Stomach smooth muscle (tissue), 2 donors: ENCODE measurements around the gene SLC13A3.

ENCODE experiments used
- H3K27ac ChIP-seq: one replicate; pipeline ENCODE4 v1.7.0; 2013; ENCODE audit warnings: mild to moderate bottlenecking, low read length, inconsistent platforms
- H3K27me3 ChIP-seq, 2 donors: one replicate each; pipeline ENCODE4 v1.7.0; 2013; ENCODE audit warnings: low read length in 2 of 2; ENCODE audit not compliant: insufficient read depth in 2 of 2, control insufficient read depth in 1 of 2
- H3K36me3 ChIP-seq, 2 donors: one replicate each; pipeline ENCODE4 v1.7.0; 2013; ENCODE audit warnings: low read length in 2 of 2; ENCODE audit not compliant: control insufficient read depth in 2 of 2, insufficient read depth in 2 of 2
- H3K4me1 ChIP-seq: one replicate; pipeline ENCODE4 v1.7.0; 2013; ENCODE audit warnings: low read length; ENCODE audit not compliant: control insufficient read depth, insufficient read depth
- H3K4me3 ChIP-seq, 2 donors: one replicate each; pipeline ENCODE4 v1.7.0; 2013; ENCODE audit warnings: low read length in 2 of 2
- H3K9ac ChIP-seq, 2 donors: one replicate each; pipeline ENCODE4 v1.7.0; 2013; ENCODE audit warnings: low read length in 2 of 2, mild to moderate bottlenecking in 1 of 2
- H3K9me3 ChIP-seq, 2 donors: one replicate each; pipeline ENCODE4 v1.7.0; 2013; ENCODE audit warnings: low read length in 2 of 2; ENCODE audit not compliant: control insufficient read depth in 2 of 2
- donor health status: healthy.
- donor health status: Pancreatic carcinoma.

Gene SLC13A3

GRCh38 chr20:46557231-46557956 is 93.9 kb downstream of the SLC13A3 start:
- no peak overlapping the region for H3K27ac ChIP-seq
- H3K9me3 ChIP-seq = no peaks in the 10 kb centered on the region
- no peaks in the 10 kb centered on the region for H3K36me3 ChIP-seq
- peaks cover 11% of the 10 kb centered on the region for H3K4me1 ChIP-seq
- H3K4me3 ChIP-seq = no peak overlapping the region
- no peak overlapping the region for H3K9ac ChIP-seq
- H3K27me3 ChIP-seq = no peaks in the 10 kb centered on the region

GRCh38 chr20:46555370-46555956 is 95.8 kb downstream of the SLC13A3 start:
- Histone ChIP-seq H3K27ac (no peak overlapping the region), H3K4me3 (no peak overlapping the region), H3K36me3 (no peaks in the 10 kb centered on the region), H3K9me3 (no peaks in the 10 kb centered on the region), H3K4me1 (peaks cover 5% of the 10 kb centered on the region), H3K9ac (no peak overlapping the region), H3K27me3 (no peaks in the 10 kb centered on the region)

- H3K9ac ChIP-seq = no peak overlapping the region
- no peaks in the 10 kb centered on the region for H3K36me3 ChIP-seq
- no peaks in the 10 kb centered on the region for H3K9me3 ChIP-seq
- H3K4me3 ChIP-seq = no peak overlapping the region
- H3K4me1 ChIP-seq = peaks cover 5% of the 10 kb centered on the region
- H3K27ac ChIP-seq = no peak overlapping the region
- H3K27me3 ChIP-seq = no peaks in the 10 kb centered on the region
Observed at GRCh38 chr20:46554828-46555227, 96.4 kb downstream of the SLC13A3 start.

GRCh38 chr20:46553926-46554325 is 97.3 kb downstream of the SLC13A3 start:
- Histone ChIP-seq H3K27me3 (no peaks in the 10 kb centered on the region), H3K4me3 (no peak overlapping the region), H3K9ac (no peak overlapping the region), H3K36me3 (no peaks in the 10 kb centered on the region), H3K9me3 (no peaks in the 10 kb centered on the region), H3K27ac (no peak overlapping the region), H3K4me1 (peaks cover 3% of the 10 kb centered on the region)

GRCh38 chr20:46552460-46553420 is 98.5 kb downstream of the SLC13A3 start:
- no peak overlapping the region for H3K9ac ChIP-seq
- no peak overlapping the region for H3K4me3 ChIP-seq
- no peaks in the 10 kb centered on the region for H3K36me3 ChIP-seq
- H3K27me3 ChIP-seq = peaks cover 0 to 2% of the 10 kb centered on the region in 2 donors
- no peaks in the 10 kb centered on the region for H3K9me3 ChIP-seq
- H3K4me1 ChIP-seq = peaks cover 3% of the 10 kb centered on the region
- no peak overlapping the region for H3K27ac ChIP-seq

- Histone ChIP-seq H3K4me3 (no peak overlapping the region), H3K27me3 (peaks cover 0 to 4% of the 10 kb centered on the region in 2 donors), H3K9me3 (no peaks in the 10 kb centered on the region), H3K27ac (no peak overlapping the region), H3K9ac (no peak overlapping the region), H3K36me3 (no peaks in the 10 kb centered on the region), H3K4me1 (peaks cover 3% of the 10 kb centered on the region)
Observed at GRCh38 chr20:46551522-46552381, 99.5 kb downstream of the SLC13A3 start.

- peaks cover 3% of the 10 kb centered on the region for H3K4me1 ChIP-seq
- no peak within 1 kb of the TSS for H3K9ac ChIP-seq
- no peaks in the 10 kb centered on the region for H3K9me3 ChIP-seq
- no peak within 1 kb of the TSS for H3K27ac ChIP-seq
- H3K27me3 ChIP-seq = peaks cover 5 to 9% of the 10 kb centered on the region in 2 donors
- no peaks in the 10 kb centered on the region for H3K36me3 ChIP-seq
- H3K4me3 ChIP-seq = no peak within 1 kb of the TSS
Observed at GRCh38 chr20:46550461-46550860, 100.8 kb downstream of the SLC13A3 start, which contains the start of gene OCSTAMP. Gene OCSTAMP, minus strand, starts transcription at chr20:46550654. Its CDS starts 94 bp downstream, at chr20:46550560.

GRCh38 chr20:46549188-46549972 is 101.9 kb downstream of the SLC13A3 start:
- Histone ChIP-seq H3K27me3 (peaks cover 5 to 9% of the 10 kb centered on the region in 2 donors), H3K4me3 (no peak overlapping the region), H3K27ac (no peak overlapping the region), H3K9ac (no peak overlapping the region), H3K36me3 (no peaks in the 10 kb centered on the region), H3K4me1 (peaks cover 3% of the 10 kb centered on the region), H3K9me3 (no peaks in the 10 kb centered on the region)

- no peak overlapping the region for H3K9ac ChIP-seq
- no peak overlapping the region for H3K27ac ChIP-seq
- no peaks in the 10 kb centered on the region for H3K9me3 ChIP-seq
- H3K36me3 ChIP-seq = no peaks in the 10 kb centered on the region
- peaks cover 5 to 9% of the 10 kb centered on the region in 2 donors for H3K27me3 ChIP-seq
- peaks cover 3% of the 10 kb centered on the region for H3K4me1 ChIP-seq
- no peak overlapping the region for H3K4me3 ChIP-seq
Observed at GRCh38 chr20:46548688-46549087, 102.6 kb downstream of the SLC13A3 start.
